ACC112 (cell line): ENCODE measurements around the gene VSTM2B.

Experiments used
- H2AFZ ChIP-seq: fragments of 200-600 bp; sonication (generic); one replicate; pipeline ENCODE4 v1.6.0; 2017; ENCODE audit warnings: antibody characterized with exemption, low read length; ENCODE audit not compliant: unreplicated experiment
- H3K27ac ChIP-seq: fragments of 200-600 bp; sonication (generic); 2 replicates; pipeline ENCODE4 v1.5.1; 2014; ENCODE audit warnings: low read depth, mild to moderate bottlenecking, antibody characterized with exemption, low read length, moderate library complexity
- H3K27me3 ChIP-seq: fragments of 200-600 bp; sonication (generic); 2 replicates; pipeline ENCODE4 v1.6.1; 2014; ENCODE audit warnings: mild to moderate bottlenecking, antibody characterized with exemption, low read length, moderate library complexity, mixed read lengths; ENCODE audit not compliant: insufficient read depth
- H3K36me3 ChIP-seq: fragments of 200-600 bp; sonication (generic); 2 replicates; pipeline ENCODE4 v1.6.1; 2016; ENCODE audit warnings: mild to moderate bottlenecking, antibody characterized with exemption, low read length, moderate library complexity, mixed read lengths; ENCODE audit not compliant: insufficient read depth
- H3K4me1 ChIP-seq: fragments of 200-600 bp; sonication (generic); one replicate; pipeline ENCODE4 v1.6.1; 2016; ENCODE audit warnings: low read length, mixed read lengths; ENCODE audit not compliant: insufficient read depth, unreplicated experiment, control insufficient read depth
- H3K4me3 ChIP-seq: fragments of 200-600 bp; sonication (generic); 2 replicates; pipeline ENCODE4 v1.5.1; 2014; ENCODE audit warnings: mild to moderate bottlenecking, low read depth, low read length
- H3K79me2 ChIP-seq: fragments of 200-600 bp; sonication (generic); one replicate; pipeline ENCODE4 v1.6.0; 2016; ENCODE audit warnings: low read length; ENCODE audit not compliant: control insufficient read depth, unreplicated experiment, insufficient read depth

VSTM2B gene

GRCh38 chr19:29568036-29569025 lies 42.5 kb downstream of the VSTM2B start:
- no peaks in the 10 kb centered on the region for H3K36me3 ChIP-seq
- H3K4me1 ChIP-seq = no peaks in the 10 kb centered on the region
- H3K27me3 ChIP-seq = peaks cover 25% of the 10 kb centered on the region
- no peaks in the 10 kb centered on the region for H3K79me2 ChIP-seq
- H3K27ac ChIP-seq = no peak overlapping the region
- no peak overlapping the region for H3K4me3 ChIP-seq
- no peak overlapping the region for H2AFZ ChIP-seq

- peaks cover 27% of the 10 kb centered on the region for H3K27me3 ChIP-seq
- no peaks in the 10 kb centered on the region for H3K4me1 ChIP-seq
- no peaks in the 10 kb centered on the region for H3K36me3 ChIP-seq
- no peak overlapping the region for H3K27ac ChIP-seq
- H3K79me2 ChIP-seq = no peaks in the 10 kb centered on the region
- no peak overlapping the region for H3K4me3 ChIP-seq
- H2AFZ ChIP-seq = no peak overlapping the region
Observed at GRCh38 chr19:29569038-29569911, 43.5 kb downstream of the VSTM2B start.

- peaks cover 43% of the 10 kb centered on the region for H3K27me3 ChIP-seq
- H3K4me1 ChIP-seq = no peaks in the 10 kb centered on the region
- H3K36me3 ChIP-seq = no peaks in the 10 kb centered on the region
Observed at GRCh38 chr19:29571181-29571580, 45.4 kb downstream of the VSTM2B start.

GRCh38 chr19:29573486-29573885 lies 47.7 kb downstream of the VSTM2B start:
- H3K27ac ChIP-seq = no peak overlapping the region
- H3K4me3 ChIP-seq = no peak overlapping the region
- H3K27me3 ChIP-seq = peaks cover 61% of the 10 kb centered on the region
- H3K36me3 ChIP-seq = no peaks in the 10 kb centered on the region
- no peaks in the 10 kb centered on the region for H3K4me1 ChIP-seq
- H3K79me2 ChIP-seq = no peaks in the 10 kb centered on the region
- H2AFZ ChIP-seq = no peak overlapping the region

More at GRCh38 chr19:29571181-29571580, 45.4 kb downstream of the VSTM2B start:
- H3K79me2 ChIP-seq = no peaks in the 10 kb centered on the region
- no peak overlapping the region for H3K27ac ChIP-seq
- no peak overlapping the region for H2AFZ ChIP-seq
- no peak overlapping the region for H3K4me3 ChIP-seq

- no peaks in the 10 kb centered on the region for H3K36me3 ChIP-seq
- H3K27ac ChIP-seq = no peak overlapping the region
- H3K79me2 ChIP-seq = no peaks in the 10 kb centered on the region
- peaks cover 61% of the 10 kb centered on the region for H3K27me3 ChIP-seq
- no peak overlapping the region for H3K4me3 ChIP-seq
- H2AFZ ChIP-seq = no peak overlapping the region
- H3K4me1 ChIP-seq = no peaks in the 10 kb centered on the region
Observed at GRCh38 chr19:29574510-29574909, 48.7 kb downstream of the VSTM2B start.

- peaks cover 61% of the 10 kb centered on the region for H3K27me3 ChIP-seq
- H3K4me3 ChIP-seq = no peak overlapping the region
- H3K36me3 ChIP-seq = no peaks in the 10 kb centered on the region
- H3K4me1 ChIP-seq = no peaks in the 10 kb centered on the region
- H3K27ac ChIP-seq = no peak overlapping the region
- no peaks in the 10 kb centered on the region for H3K79me2 ChIP-seq
- H2AFZ ChIP-seq = no peak overlapping the region
Observed at GRCh38 chr19:29576046-29576606, 50.3 kb downstream of the VSTM2B start.

GRCh38 chr19:29576761-29577648 lies 51.2 kb downstream of the VSTM2B start:
- no peaks in the 10 kb centered on the region for H3K4me1 ChIP-seq
- no peaks in the 10 kb centered on the region for H3K36me3 ChIP-seq
- no peak overlapping the region for H3K4me3 ChIP-seq
- no peak overlapping the region for H2AFZ ChIP-seq
- no peaks in the 10 kb centered on the region for H3K79me2 ChIP-seq
- no peak overlapping the region for H3K27ac ChIP-seq
- peaks cover 58% of the 10 kb centered on the region for H3K27me3 ChIP-seq

GRCh38 chr19:29577649-29577963 lies 51.8 kb downstream of the VSTM2B start:
- Histone ChIP-seq H3K27ac (no peak overlapping the region), H2AFZ (no peak overlapping the region), H3K27me3 (peaks cover 53% of the 10 kb centered on the region), H3K79me2 (no peaks in the 10 kb centered on the region), H3K4me3 (no peak overlapping the region), H3K36me3 (no peaks in the 10 kb centered on the region), H3K4me1 (no peaks in the 10 kb centered on the region)

- H3K36me3 ChIP-seq = no peaks in the 10 kb centered on the region
- H3K79me2 ChIP-seq = no peaks in the 10 kb centered on the region
- no peak overlapping the region for H3K27ac ChIP-seq
- no peak overlapping the region for H3K4me3 ChIP-seq
- no peak overlapping the region for H2AFZ ChIP-seq
- H3K27me3 ChIP-seq = peaks cover 46% of the 10 kb centered on the region
- H3K4me1 ChIP-seq = no peaks in the 10 kb centered on the region
Observed at GRCh38 chr19:29578349-29578748, 52.6 kb downstream of the VSTM2B start.
